ENCODE results near the gene CLIP3.

- TF ChIP-seq CTCF (IDR thresholded peaks at IDR 0.05 in 2 of 3, conservative IDR thresholded peaks at IDR 0.05 in 1 of 3; ENCODE audit: insufficient read depth in 2 of 3, low read depth in 1 of 3, low read length in 3 of 3) = peak; percentile 34 to 61 (median 61); a peak in 5 of 6 replicates
- no peak for TF ChIP-seq EZH2 (IDR thresholded peaks at IDR 0.05; ENCODE audit: borderline replicate concordance, low read depth, low read length)
- TF ChIP-seq, protein P1, sequence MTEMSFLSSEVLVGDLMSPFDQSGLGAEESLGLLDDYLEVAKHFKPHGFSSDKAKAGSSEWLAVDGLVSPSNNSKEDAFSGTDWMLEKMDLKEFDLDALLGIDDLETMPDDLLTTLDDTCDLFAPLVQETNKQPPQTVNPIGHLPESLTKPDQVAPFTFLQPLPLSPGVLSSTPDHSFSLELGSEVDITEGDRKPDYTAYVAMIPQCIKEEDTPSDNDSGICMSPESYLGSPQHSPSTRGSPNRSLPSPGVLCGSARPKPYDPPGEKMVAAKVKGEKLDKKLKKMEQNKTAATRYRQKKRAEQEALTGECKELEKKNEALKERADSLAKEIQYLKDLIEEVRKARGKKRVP (CRISPR knock-in tag; IDR thresholded peaks at IDR 0.05) = no peak
- no peak for TF ChIP-seq CBX8 (IDR thresholded peaks at IDR 0.05; ENCODE audit: borderline replicate concordance, extremely low read depth, low read depth, low read length, poor library complexity, severe bottlenecking)
- TF ChIP-seq, protein P2, sequence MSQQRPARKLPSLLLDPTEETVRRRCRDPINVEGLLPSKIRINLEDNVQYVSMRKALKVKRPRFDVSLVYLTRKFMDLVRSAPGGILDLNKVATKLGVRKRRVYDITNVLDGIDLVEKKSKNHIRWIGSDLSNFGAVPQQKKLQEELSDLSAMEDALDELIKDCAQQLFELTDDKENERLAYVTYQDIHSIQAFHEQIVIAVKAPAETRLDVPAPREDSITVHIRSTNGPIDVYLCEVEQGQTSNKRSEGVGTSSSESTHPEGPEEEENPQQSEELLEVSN (IDR thresholded peaks at IDR 0.05; ENCODE audit: borderline replicate concordance in 1 of 2, extremely low read depth in 1 of 2, insufficient read depth in 1 of 2, insufficient read length in 1 of 2, low read depth in 1 of 2, low read length in 1 of 2, poor library complexity in 1 of 2, severe bottlenecking in 1 of 2) = peak; percentile 11 to 69
- no peak for TF ChIP-seq JUNB (CRISPR knock-in tag; conservative IDR thresholded peaks at IDR 0.05)
- no peak for TF ChIP-seq GATA2 (CRISPR knock-in tag; IDR thresholded peaks at IDR 0.05)
- TF ChIP-seq MAX (CRISPR knock-in tag; IDR thresholded peaks at IDR 0.05) = peak; percentile 95
- TF ChIP-seq TCF7L2 (IDR thresholded peaks at IDR 0.05; ENCODE audit: low read depth, low read length) = no peak
- no peak for TF ChIP-seq BRF2 (IDR thresholded peaks at IDR 0.05; ENCODE audit: borderline replicate concordance, insufficient read depth, insufficient read length)
- TF ChIP-seq, protein P3, sequence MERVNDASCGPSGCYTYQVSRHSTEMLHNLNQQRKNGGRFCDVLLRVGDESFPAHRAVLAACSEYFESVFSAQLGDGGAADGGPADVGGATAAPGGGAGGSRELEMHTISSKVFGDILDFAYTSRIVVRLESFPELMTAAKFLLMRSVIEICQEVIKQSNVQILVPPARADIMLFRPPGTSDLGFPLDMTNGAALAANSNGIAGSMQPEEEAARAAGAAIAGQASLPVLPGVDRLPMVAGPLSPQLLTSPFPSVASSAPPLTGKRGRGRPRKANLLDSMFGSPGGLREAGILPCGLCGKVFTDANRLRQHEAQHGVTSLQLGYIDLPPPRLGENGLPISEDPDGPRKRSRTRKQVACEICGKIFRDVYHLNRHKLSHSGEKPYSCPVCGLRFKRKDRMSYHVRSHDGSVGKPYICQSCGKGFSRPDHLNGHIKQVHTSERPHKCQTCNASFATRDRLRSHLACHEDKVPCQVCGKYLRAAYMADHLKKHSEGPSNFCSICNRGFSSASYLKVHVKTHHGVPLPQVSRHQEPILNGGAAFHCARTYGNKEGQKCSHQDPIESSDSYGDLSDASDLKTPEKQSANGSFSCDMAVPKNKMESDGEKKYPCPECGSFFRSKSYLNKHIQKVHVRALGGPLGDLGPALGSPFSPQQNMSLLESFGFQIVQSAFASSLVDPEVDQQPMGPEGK (CRISPR knock-in tag; IDR thresholded peaks at IDR 0.05; ENCODE audit: borderline replicate concordance) = no peak
- no peak for TF ChIP-seq RBBP5 (IDR thresholded peaks at IDR 0.05; ENCODE audit: borderline replicate concordance, insufficient read depth, low read length, poor library complexity, severe bottlenecking)
- TF ChIP-seq POLR2A (conservative IDR thresholded peaks at IDR 0.05) = peak; percentile 79
- TF ChIP-seq EP400 (IDR thresholded peaks at IDR 0.05) = no peak; the same call in 1 of the 2 replicates
These were observed 21.6 kb upstream of the CLIP3 start, which contains the start of gene THAP8 for GRCh38 chr19:36054119-36054732.

Measured in K562 (cell line).